ENCODE measurements around the gene NREP. TPM values are rescaled to one million over a fixed set of nuclear protein-coding genes. Genes with fewer than 3 reads are reported as not detected.

NREP gene
- total RNA-seq, 4 donors from 2014 or later, result 4.6 to 14.2 (median 7.4) TPM

GRCh38 chr5:111735583-111736270 is 21.3 kb downstream of the NREP start:
- no peak for TF ChIP-seq CTCF (IDR thresholded peaks at IDR 0.05)
- no peak for TF ChIP-seq POLR2A (IDR thresholded peaks at IDR 0.05)
- Histone ChIP-seq H3K4me3 (no peak overlapping the region), H3K27ac (no peak overlapping the region), H3K9me3 (no peaks in the 10 kb centered on the region), H3K4me1 (peaks cover 0 to 45% (median 0%) of the 10 kb centered on the region in 3 donors), H3K36me3 (no peaks in the 10 kb centered on the region), H3K27me3 (no peaks in the 10 kb centered on the region)
- intact Hi-C loops (cut with DNase I), result no loop called here
- 50 to 61% methylated on average over 8 of the region's 8 CpGs for WGBS, 2 donors
- no peak for DNase-seq

- intact Hi-C loops (cut with DNase I), result no loop called here
- Histone ChIP-seq H3K27ac (no peak overlapping the region), H3K4me3 (no peak overlapping the region), H3K9me3 (no peaks in the 10 kb centered on the region), H3K4me1 (peaks cover 0 to 45% (median 0%) of the 10 kb centered on the region in 3 donors), H3K36me3 (peaks cover 0 to 9% (median 0%) of the 10 kb centered on the region in 3 donors), H3K27me3 (no peaks in the 10 kb centered on the region)
- WGBS, 2 donors, result 72 to 79% methylated on average over 3 of the region's 3 CpGs
- TF ChIP-seq CTCF (IDR thresholded peaks at IDR 0.05) (no peak), POLR2A (IDR thresholded peaks at IDR 0.05) (no peak)
- no peak for DNase-seq
These were observed 22.4 kb downstream of the NREP start for GRCh38 chr5:111734597-111734996.

DNA sequence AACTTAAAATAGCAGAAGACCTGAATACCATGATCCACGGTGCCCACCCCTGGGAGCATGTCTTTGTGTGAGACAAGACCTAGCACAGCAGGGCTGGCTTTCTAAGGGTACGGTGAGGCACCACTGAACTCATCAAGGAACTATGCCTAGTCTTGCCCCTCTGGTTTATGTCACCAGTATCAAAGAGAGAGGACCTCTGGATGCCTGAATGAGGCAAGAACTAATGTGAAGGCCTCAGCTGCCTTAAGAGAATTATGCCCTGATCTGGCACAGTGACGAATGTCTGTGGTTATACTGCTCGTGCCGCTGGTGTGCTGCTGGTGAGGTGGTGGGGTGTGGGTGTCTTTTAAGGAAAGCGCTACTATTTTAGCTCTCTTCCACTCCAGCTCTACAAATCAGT is 23.0 kb downstream of the NREP start:
- peak overlapping the region in 1 of 4 donors; percentile 26 for H3K27ac ChIP-seq
- peaks cover 0 to 45% (median 0%) of the 10 kb centered on the region in 3 donors for H3K4me1 ChIP-seq
- 55 to 57% methylated on average over 5 of the region's 6 CpGs for WGBS, 2 donors
- no peak for TF ChIP-seq CTCF (IDR thresholded peaks at IDR 0.05)
- no peak for TF ChIP-seq POLR2A (IDR thresholded peaks at IDR 0.05)
- no peaks in the 10 kb centered on the region for H3K9me3 ChIP-seq
- no peaks in the 10 kb centered on the region for H3K27me3 ChIP-seq
- peaks cover 0 to 9% (median 0%) of the 10 kb centered on the region in 3 donors for H3K36me3 ChIP-seq
- no peak for DNase-seq
- no peak overlapping the region for H3K4me3 ChIP-seq
- intact Hi-C loops (cut with DNase I), result no loop called here

- DNase-seq, result no peak
- intact Hi-C loops (cut with DNase I), result no loop called here
These were observed 23.4 kb downstream of the NREP start for GRCh38 chr5:111733571-111733970.

More at GRCh38 chr5:111733571-111733970, 23.4 kb downstream of the NREP start:
- H3K27me3 ChIP-seq, result no peaks in the 10 kb centered on the region
- 72 to 74% methylated on average over 7 of the region's 7 CpGs for WGBS, 2 donors
- TF ChIP-seq POLR2A (IDR thresholded peaks at IDR 0.05), result no peak
- no peak for TF ChIP-seq CTCF (IDR thresholded peaks at IDR 0.05)
- no peaks in the 10 kb centered on the region for H3K9me3 ChIP-seq
- peaks cover 0 to 9% (median 0%) of the 10 kb centered on the region in 3 donors for H3K36me3 ChIP-seq
- H3K27ac ChIP-seq, result peak overlapping the region in 1 of 4 donors; percentile 26
- peaks cover 0 to 42% (median 0%) of the 10 kb centered on the region in 3 donors for H3K4me1 ChIP-seq
- H3K4me3 ChIP-seq, result no peak overlapping the region
